ENCODE measurements around the gene PDE3B.
A peak's percentile ranks its signal among the peaks of the same experiment; 100 is the strongest.

Gene PDE3B

DNA sequence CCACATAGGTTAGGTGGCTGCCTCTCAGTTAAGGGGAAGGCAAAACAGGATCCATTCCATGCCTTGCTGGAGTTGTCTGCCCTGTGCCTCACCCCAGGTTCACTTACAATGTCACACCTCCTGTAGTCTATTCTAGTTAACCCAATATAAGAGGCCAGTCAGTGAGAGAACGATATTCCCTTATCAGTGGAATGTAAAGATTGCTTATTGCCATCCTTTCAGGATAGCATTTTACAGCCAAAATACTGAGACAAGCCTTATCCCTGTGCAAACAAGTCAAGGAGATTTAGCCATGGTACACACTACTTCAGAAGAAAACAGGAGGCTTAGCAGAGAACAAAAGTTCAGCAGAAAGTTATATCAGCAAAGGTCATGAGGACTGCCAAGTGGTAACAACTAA is 242.9 kb downstream of the PDE3B start:
- no peak for DNase-seq (ENCODE audit: low read depth)

DNA sequence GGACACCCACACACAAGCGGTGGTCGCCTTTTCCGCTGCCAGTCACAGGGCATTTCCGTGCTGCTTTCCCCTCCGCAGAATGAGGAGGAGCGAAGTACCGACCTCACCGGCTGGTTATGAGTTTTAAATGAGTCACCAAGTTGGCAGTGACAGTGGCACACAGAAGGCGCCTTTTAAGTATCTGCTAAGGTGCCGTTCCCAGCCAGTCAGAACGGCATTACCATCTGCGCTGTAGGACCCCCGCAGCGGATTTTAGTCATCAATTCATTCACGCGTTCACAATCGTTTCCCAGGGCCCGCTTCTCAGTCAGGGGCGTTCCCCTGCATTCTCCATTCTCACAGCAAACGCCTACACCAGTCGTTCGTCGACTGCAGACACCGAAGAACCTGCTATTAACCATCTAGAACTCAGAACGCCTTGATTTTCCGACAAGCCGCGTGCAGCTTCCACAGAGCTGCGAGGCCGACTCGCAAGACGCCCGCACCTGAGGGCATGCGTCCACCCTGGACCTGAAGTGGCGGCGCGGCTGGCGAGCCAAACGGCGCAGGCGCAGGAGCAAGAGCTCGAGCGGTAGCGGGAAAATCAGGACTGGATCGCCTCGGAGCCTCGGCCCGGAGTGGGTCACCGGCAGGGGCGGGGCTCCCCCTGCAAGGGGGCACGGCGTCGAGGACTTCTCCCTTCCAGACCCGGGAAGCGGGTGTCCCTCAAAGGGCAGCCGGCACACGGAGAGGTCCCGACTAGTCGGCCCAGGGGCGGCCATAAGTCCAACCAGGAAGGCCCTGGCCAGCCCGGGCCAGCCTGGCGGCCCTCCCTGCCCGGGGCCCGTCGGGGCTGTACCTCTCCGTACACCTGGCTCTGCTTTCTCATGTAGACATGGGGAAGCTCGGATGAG is 247.8 kb downstream of the PDE3B start:
- DNase-seq (ENCODE audit: low read depth): peak; percentile 75

DNA sequence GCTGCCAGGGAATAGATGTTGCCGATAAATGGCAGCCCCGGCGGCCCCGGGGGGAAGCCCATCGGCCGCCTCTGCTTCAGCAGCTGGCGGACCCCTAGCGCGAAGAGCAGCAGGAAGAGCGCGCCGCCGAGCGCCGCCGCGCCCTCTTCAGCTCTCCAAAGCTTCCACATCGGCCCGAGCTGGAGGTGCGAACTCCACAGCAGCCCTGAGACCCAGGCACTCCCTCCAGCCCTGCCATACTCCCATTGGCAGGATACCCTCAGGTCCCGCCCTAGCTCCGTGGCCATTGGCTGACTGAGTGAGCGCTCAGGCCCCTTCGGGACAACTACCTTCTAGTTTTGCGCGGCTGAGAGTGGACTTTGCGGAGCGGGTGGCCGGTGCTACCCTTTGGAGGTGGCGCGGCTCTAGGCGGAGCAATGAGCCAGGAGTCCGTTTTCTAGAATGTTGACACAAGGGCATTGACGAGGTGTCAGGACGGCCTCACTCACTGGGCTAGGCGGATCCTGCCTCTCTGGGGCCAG is 248.5 kb downstream of the PDE3B start, which contains the start of gene CYP2R1:
Gene CYP2R1, minus strand, starts transcription at position 196 of the 521 bp plus-strand sequence. Its CDS starts 26 bp downstream, at position 170.
- DNase-seq (ENCODE audit: low read depth): peak; percentile 82

DNA sequence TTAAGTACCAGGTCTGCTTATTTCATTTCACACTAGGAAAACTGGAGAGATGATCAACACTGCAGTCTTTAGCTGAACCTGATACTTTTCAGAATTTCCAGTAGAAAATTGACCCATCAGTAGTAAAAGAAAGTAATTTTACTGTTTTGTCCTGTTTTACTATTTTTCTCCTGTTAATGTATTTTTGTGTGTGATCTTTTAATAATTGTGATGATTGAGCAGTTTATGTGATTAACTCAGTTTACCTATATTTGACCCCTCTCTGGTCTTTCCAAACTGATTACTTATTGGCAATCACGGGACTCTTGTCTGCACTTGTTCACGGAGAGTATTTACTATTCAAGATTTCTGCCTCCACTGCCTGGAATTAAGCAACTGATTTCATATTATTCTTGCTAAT is 249.0 kb downstream of the PDE3B start:
- no peak for DNase-seq (ENCODE audit: low read depth)

DNA sequence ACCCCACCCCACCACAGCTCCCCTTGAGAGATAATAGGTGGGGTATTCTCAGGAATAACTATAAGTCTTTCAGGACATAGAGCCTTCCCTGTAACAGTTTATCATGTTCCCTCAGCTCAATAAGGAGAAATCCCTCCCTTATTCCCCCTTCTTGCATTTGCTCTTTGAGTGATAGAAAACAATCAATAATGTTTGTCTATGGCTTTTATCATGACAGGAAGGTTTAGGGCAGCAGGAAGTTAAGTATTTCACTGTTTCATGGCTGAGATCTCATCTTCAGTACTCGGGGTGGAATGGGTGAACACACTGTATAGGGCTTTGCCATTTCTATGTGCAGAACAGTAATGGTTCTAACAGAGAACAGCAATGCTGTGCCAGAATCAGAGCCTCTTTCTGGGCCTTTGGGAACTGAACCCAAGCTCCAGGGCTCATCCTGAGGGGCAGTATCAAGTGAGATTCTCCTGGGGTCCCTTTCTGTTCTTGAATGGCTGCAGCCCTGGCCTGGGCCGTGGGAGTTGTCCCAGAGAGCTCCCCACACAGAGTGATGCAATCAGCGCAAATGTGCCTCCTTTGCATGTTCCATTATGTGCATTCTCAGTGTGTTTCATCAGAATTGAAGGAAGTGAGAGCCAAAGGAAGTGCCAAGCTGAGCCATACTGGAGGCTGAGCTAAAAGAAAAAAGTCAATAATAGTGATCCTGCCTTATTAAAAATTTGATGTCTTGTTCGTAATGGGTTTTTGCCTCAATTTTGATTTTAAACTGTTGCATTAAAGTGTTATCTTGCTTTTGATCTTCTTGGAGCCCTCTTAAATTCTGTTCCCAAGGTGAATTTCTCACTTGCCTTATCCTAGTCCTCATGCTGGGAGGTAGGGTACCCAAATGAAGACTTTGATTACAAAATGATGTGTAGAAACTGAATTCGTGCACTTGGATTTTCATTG is 251.3 kb downstream of the PDE3B start:
- no peak for DNase-seq (ENCODE audit: low read depth)

DNA sequence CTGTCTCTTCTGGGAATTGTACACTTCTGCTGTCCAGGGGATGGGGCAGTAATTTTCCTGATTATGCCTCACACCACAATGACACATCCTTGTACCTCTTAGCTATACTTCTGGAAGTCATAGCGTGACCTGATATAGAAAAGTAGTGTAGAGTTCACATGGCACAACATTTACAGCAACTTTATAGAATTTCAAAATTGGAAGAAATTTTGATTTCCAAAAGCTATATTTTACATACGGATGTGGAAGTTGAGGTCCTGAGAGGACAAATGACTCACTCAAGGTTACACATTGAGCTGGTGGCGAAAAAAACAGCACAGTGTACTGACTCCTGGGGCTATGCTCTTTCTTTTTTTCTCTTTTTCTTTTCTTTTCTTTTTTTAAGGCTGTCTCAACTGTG is 254.8 kb downstream of the PDE3B start:
- no peak for DNase-seq (ENCODE audit: low read depth)

DNA sequence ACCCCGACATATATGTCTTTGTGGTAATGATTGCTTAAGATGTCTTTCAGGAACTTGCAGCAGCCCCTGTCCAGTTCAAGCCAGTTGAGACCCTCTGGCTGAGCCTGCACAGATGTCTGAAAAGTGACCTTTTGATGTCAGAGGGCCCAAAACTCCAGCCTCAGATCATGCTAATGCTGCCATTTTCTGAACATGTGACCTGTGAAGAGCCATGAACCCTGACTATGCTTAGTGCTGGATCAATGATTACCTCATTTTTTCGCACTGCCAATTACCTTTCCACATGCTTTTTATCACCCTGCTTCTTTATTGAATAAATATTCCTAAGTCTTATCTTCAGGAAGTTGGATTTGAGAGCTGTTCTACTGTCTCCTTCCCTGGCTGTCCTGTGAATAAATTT is 255.3 kb downstream of the PDE3B start:
- DNase-seq (ENCODE audit: low read depth): no peak

DNA sequence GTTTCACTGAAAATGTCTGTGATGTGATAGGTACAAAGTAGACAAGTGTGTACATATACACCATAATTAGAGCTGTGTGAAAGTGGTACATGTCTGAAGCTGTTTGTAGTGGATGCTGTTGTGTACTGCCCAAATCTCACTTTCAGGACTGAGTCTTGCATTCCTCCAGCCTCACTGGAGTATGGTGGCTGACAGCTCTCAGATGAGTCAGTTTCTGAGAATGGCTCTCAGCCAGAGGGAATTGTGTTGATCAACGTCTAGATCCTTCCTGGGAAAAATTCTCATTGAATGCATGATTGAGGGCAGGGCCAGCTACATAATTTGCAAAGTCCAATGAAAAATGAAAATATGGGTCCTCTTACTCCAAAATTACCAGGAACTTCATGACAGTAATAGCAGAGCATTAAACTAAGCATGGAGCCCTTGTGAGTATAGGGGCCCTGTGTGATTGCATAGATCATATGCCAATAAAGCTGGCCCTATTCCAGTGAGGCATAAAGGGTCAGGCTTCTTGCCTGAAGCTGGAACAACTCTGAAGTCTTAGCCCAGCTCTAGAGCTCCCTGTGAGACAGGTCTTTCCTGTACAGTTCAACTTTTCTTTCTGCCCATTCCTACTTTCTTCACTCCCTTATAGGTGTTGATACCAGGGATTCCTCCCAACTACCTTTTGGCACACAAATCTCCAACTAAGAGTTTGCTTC is 259.2 kb downstream of the PDE3B start:
- DNase-seq (ENCODE audit: low read depth): no peak

DNA sequence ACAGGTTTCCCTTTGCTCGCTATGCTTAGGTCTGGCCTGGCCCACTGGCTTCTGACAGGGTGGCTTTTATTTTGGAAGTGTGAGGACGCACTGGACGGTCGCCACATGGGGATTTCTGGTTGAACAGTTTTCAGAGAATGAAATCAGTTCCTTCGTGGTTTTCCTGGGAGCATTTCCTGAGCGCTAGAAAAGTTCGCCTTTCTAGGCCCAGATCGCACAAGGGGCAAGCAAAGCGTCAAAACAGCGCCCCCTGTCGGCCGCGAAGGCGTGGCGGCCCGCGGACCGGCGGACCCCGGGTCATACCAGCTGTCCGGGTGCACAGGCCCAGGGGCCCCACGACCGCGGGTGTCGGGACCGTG is 261.1 kb downstream of the PDE3B start:
- DNase-seq (ENCODE audit: low read depth): peak; percentile 85

DNA sequence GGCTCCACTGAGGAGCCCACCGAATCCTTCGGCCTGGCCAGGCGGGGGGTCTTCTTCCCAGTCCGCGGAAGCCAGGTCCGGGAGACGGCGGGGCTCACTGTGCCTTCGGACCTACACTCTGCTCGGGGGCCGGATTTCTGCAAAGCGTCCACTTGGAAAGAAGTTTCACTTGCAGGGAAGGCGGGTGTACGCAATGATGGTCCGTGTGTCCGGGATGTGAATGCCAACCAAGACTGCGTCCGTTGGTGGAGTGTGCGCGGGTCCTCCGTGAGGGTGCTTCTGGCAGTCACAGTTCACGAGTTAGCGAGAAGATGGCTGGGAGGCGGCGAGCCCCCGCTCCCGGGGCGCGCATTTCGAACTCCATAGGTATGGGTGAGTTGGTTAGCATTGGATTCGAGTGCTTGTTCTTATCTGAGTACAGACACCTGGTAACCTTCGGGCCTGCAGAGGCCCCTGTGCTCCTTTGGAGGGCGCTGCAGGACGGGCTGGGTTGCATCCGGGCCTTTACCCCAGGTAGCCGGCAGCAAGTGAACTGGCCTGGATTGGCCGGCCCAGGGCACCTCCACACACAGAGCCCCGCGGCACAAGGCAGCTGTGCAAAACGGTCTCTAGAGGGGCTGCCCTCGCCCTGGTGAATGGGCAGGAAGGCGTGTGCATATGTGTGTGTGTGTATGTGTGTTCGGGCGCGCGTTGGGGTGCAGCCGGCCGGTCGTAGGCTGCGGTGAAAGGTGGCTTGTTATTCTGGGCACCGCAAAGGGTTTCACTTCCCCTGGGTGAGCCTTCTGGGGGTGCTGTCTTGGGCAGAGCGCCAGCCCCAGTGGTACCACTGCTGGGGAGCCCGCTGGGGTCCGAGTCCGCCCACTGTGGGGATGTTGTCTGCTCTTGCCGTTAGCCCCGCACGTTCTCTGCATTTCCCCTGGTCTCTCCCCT is 261.8 kb downstream of the PDE3B start:
- peak; percentile 57 for DNase-seq (ENCODE audit: low read depth)

DNA sequence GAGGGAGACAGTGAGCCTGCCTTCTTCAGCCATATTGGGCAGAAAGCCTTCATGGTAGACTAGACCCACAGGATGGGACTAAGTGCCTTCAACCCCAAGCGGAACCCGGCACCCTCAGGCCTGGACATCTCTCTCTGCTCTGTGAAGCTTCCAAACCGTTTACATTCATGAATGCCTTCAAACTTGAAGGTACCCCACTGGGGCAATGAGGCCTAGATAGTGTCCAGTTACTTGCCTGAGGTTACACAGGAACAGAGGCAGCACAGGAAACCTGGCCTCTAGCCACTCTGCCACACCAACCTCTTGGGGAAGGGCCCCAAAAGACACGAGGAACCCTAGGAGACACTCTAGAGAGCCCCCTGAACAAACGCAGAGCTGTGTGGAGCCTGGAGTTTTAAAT is 263.0 kb downstream of the PDE3B start:
- DNase-seq (ENCODE audit: low read depth): no peak

DNA sequence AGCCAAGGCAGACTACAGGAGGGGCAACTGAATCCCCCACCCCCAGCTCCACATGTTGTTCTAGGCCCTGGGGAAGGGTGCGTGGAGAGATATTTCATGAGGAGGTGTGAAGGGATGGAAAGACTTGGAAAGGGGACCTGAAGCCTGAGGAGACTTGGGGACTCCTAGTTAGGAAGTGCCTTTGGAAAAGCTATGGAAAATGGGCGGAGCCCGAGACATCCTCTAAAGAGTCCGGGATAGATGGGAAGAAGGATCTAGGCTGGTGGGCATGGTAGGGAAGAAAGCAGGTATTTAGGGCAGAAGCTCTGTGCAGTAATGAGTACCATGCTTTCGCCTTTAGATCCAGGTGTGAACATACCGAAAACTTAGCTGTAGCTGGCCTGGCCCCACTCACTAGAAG is 263.4 kb downstream of the PDE3B start:
- no peak for DNase-seq (ENCODE audit: low read depth)

DNA sequence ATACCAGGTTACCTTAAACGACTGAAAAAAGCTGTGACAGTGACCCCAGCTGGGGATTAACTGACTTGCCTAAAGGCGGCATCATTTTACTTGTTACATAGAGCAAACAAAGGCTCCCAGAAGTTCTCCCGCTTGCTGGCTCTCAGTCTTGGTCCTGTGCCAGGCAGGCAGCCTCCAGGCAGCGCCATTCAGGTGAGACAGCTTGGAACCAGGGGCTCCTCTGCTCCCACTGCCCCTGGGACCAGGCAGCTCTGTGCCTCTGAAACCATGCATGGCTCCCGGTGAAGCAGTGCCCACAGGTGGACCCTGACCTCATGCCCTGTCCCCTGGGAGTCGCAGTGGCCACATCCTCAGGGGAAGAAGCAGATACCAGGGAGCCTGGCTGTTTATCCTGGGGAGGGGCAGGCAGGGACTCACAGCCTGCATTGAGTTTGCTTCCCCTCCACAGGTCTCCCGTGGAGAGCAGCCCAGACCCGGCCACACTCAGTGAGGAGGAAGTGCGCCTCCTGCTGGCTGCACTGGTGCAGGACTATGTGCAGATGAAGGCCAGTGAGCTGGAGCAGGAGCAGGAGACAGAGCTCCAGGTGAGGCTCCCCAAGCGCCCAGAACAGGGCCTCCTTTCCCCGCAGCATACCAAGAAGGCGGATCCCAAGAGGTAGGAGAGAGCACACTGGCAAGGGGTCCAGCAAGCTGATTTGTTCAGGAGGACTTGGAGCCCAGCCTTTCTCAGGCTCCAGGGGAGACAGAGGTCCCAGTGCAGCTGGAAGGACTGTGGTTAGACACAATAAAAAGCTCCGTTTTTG is 264.0 kb downstream of the PDE3B start:
- DNase-seq (ENCODE audit: low read depth): peak; percentile 82

DNA sequence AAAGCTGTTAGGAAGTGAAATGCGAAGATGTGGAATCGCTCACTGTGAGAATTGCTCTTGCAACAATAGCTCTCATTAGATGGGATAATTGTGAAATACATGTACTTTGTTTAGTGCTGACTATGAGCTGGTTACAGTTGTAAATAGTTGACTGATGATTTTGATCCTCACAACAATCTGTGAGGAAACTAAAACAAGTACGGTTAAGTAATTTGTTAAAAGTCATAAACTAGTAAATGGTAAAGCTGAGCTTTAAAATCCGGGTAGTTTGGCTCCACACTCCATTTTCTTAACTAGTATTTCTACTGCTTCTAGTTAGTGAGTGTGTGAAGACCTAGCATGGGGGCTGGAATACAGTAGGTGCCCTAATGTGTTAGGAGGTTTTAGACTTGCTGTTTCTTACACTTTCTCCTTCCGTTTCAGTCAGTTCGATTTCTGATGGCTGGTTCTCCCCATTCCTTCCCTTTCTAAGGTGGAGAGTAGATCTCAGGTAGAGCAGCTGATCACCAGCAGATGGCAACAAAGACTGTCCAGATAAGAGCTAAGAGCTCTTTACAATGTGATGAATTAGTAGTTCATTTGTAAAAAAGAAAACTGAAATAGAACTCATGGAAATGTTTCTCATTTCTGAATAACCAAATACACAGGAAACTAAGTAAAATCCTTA is 264.7 kb downstream of the PDE3B start:
- DNase-seq (ENCODE audit: low read depth): no peak

DNA sequence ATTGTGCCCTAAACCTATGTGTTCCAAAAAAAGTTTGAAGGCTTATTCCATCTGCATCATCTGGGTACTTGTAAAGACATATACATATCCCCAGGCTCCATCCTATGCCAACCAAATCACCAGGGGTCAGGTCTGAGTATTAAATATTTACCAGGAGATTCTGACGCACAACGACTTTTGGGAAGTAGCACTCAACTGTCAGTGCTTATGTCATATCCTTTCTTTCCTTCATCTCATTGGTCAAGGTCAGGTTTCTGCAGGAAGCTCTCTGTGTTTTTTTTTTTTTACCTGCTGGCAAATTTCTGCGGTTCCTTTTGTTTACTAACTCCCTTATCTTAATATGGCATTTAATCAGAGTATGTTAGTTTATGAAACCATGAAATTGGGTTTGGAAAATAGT is 270.9 kb downstream of the PDE3B start:
- DNase-seq (ENCODE audit: low read depth): no peak

DNA sequence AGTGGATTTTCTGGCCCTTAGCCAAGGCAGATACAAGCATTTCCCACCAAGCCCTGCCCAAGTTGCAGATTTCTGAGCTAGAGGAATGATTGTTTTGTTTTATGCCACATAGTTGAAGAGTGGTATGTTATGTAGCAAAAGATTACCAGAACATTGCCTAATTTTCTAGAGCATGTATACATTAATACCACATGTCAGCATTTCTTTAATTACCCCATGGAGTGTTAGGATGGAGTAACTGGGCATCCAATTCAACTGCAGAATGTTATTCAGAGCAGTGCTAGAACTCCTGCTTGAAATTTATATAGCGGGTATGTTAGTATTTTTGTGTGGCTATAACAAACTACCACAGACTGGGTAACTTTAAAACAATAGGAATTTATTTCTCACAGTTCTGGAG is 272.8 kb downstream of the PDE3B start:
- no peak for DNase-seq (ENCODE audit: low read depth)

All from activated T-cell treated with anti-CD3 and anti-CD28 coated beads for 1 hour (primary cell).